CD4-positive, alpha-beta T cell treated with Interleukin-2 at 100 ng/mL for 4 hours (primary cell): ENCODE data around the gene GDF15.

Source experiments
- DNase-seq: peaks from one replicate; pipeline ENCODE4 v3.0.0-alpha.2; 2020; ENCODE audit warnings: low spot score

GDF15 gene

DNA sequence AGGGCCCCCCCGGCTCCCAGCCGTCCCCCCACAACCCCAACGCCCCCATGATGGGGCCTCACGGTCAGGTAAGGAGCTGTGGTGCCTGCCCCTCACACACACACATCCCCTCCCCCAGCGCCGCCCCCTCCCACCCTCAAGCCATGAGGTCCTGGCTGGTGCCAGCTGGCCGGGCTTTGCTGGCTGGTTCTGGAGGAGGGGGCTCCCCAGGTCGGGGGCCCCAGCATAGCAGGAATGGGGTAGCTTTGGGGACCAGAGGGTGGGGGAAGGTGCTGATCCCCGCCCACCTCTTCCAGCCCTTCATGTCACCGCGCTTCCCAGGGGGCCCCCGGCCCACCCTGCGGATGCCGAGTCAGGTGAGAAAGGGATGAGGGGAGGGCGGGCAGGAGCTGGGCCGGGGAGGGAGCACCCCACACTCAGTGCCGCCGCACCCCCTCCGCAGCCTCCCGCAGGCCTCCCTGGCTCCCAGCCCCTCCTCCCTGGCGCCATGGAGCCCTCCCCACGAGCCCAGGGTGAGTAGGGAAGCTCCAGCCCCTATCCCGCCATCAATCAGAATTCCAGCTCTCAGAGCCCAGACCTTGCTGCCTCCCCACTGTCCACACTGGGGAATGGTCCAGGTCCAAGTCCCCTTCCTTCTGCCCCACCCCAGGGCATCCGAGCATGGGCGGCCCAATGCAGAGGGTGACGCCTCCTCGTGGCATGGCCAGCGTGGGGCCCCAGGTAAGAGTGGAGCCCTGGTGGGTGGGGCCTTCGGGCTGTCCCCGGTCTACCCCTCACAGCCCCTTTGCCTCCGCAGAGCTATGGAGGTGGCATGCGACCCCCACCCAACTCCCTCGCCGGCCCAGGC lies 45.6 kb downstream of the GDF15 start:
- DNase-seq: no peak

DNA sequence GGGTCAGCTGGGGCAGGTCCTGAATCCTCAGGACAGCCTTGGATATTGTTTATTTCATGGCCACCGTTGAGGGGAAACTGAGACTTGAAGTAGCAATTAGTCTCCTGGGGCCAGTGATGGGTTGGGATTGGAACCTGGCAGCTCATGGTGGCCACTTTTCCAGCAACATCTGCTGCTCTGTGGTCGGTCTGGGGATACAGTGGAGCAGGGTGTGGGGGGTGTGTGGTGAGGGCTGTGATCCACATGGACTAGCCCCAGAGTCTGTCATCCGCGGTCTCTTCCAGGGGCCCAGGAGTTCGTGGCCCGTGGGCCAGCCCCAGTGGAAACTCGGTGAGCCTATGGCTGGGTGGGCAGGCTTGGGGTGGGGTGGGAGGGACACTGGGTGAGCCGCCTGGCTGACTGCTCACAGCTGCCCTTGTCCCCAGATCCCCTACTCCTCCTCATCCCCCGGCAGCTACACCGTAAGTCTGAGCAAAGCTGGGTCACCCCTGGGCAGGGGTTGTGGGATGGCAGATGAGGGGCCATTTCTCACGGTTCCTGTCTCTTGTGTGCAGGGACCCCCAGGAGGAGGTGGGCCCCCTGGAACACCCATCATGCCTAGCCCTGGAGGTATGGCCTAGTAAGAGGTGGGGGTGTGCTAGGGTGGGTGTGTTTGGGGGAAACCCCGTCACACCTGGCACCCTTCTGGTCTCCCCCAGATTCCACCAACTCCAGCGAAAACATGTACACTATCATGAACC lies 46.5 kb downstream of the GDF15 start:
- no peak for DNase-seq

DNA sequence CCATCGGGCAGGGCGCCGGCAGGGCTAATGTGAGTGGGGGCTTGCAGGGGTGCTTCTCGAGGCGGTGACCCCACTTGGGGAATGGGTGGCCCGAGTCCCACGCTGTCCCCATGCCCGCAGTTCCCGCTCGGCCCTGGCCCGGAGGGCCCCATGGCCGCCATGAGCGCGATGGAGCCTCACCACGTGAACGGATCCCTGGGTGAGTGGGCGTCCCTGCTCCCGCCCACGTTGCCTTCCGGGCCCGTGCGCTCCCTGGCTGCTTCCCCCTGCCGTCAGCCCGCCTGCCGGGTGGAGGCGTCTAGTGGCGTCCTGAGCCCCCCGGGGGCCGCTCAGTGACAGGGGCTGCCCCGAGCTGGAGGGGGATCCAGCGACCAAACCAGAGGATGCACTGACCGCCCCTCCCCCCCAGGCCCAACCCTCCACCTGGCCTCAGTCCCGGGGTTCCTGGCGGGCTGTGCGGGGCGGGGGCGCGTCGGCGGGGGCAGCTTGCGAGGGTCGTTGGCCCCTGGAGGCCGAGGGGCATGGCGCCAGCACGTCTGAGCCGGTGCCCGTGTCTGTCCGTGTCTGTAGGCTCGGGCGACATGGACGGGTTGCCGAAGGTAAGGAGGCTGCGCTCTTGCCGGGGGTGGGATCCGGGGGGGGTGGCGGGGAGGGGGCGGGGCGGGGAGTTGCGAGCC lies 47.2 kb downstream of the GDF15 start:
- DNase-seq: no peak

DNA sequence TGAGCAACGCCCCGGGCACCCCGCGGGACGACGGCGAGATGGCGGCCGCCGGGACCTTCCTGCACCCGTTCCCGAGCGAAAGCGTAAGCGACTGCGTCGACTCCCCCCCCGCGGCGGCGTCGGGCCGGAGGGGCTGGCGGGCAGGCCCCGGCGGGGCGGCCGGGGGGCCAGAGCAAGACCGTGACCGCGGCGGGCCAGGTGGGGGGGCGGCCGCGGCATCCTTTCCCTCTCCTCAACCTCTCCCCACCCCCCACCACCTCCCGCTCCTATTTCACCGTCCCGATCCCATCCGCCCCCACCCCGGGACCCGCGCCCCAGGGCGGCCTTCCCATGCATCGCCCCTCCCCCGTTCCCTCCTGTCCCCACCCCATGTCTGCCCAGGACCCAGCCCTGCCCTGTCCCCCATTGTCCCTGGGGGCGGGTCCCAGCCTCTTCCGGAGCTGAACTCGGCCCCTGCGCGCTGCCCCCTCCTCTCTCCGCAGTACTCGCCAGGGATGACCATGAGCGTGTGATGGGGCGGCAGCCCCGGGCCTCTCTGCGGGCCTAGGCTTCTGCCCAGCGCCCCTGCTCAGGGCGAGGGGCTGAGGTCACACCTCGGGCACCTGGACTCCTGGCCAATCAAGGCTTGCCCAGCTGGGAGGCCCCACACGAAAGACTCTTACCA lies 47.9 kb downstream of the GDF15 start:
- no peak for DNase-seq

DNA sequence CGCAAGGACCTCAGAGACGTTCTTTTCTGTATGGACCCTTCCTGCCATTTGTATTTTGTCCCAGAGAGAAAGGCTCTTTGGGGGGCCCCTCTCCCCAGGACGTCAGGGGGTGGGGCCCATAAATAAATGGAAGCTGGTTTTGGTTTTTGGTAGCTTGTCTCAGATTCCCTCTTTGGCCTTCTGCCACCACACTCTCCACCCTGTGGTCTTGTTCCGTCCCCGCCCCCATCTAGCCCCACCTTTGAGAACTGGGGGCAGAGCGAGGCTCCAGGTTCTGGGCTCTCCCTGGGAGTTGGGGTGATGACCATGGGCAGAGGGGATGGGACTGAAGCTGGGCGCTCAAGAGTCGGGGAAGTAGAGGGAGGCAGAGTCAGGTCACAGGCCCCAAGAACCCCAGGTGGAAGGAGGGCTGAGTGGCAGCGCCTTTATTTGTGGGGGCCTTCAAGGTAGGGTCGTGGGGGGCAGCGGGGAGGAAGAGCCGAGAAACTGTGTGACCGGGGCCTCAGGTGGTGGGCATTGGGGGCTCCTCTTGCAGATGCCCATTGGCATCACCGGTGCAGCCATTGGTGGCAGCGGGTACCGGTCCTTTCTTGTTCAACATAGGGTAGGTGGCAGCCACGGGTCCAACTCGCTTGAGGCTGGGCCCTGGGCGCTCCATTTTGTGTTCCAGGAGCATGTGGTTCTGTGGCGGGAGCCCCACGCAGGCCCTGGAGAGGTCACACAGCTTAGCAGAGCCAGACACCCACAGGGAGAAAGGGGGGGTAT lies 48.6 kb downstream of the GDF15 start:
- no peak for DNase-seq

DNA sequence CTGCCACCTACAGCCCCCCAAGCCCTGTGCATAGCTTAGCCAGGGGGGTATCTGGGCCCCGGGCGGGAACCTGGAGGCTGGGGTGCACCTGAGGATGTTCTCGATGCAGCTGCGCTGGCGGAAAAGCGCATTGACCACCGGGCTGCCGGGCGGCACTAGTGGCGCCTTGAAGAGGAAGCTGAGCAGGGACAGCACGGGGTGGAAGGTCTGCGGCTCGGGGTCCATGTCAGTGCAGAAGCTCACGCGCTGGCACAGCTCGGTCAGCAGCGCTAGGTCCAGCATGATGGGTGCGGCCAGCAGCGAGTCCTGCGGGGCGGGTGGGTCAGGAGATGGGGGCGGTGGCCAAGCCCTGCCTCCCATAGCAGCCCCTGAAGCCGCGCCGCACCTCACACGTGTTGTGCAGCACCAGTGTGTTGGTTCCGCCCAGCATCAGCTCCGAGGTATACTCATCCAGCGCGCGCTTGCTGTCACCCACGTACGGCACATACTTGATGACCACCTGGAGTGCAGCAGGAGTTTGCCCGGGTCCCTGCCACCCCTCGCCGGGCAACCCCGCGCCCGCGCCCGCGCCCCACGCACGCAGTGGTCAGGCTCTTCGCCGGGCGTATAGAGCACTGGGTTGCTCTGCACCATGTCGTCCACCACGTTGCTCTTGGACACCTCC lies 49.4 kb downstream of the GDF15 start:
- DNase-seq: no peak

DNA sequence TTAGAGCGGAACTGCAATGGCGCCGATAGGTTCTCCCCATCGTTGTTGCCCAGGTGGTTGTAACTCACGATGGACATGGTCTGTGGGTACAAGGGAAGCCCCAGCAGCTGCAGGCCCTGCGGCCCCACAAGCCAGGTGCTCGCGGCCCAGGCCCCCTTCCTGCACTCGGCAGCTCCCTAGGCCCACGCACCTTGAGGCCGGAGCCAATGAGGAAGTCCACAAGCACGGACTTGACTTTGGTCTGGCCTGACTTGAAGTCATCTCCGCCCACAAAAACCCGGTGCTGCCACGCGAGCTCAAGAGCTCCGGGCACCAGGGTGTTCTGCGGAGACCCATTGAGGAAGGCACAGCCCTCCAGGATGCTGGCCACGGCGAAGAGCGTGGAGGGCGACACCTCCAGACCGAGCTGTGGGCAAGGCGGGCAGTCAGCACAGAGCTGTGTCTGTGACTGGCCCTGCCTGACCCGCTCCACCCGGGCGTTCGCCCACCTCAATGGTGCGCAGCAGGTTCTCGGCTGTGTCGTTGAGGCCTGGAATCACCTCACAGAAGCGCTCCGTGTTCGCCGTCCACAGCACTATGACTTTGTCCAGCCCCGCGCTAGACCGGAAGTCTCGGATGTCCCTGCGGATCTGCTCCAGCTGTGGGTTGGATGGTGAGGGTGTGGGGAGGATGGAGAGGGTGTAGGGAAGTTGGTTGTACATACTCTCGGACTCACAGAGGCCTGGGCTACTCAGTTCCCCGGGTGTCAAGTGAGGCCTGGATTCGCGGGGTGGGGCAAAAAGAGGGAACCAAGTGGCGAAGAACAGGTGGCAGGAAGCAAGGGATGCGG lies 50.1 kb downstream of the GDF15 start:
- no peak for DNase-seq

DNA sequence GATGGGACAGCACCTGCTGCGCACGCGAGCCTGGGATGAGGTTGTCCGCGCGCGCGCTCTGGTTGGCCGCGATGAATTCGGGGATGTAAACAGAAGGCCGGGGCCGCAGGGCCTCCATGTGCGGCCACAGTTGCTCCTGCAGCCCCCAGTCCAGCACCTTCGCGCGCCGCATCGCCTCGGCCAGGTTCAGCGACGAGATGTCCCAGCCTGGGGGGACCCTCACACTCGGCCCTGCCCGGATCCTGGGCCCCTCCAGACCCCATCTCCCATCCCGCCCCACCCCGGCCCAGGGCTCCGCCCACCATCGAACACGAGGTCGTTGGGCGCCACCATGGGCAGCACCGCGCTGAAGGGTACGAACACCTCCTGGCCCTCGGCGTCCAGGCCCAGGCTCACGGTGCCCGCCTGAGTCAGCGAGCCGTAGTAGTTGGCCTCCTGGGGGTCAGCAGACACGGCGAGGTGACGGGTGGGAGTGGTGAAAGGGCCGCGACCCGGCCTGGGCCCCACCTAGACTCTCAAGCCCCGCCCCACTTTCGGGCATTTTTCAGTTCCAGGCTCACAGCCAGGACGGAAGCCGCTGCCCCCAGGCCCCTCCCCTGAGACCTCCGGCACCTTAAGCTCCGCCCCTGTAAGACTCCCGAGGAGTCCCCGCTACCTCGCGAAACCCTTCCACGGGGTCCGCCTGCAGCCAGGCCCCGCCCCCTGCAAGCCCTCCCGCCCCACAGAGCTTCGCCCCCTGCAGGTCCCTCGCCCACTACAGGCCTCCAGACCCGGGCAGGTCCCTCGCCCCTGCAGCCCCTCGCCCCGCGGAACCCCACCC lies 50.9 kb downstream of the GDF15 start:
- DNase-seq: peak; percentile 80

DNA sequence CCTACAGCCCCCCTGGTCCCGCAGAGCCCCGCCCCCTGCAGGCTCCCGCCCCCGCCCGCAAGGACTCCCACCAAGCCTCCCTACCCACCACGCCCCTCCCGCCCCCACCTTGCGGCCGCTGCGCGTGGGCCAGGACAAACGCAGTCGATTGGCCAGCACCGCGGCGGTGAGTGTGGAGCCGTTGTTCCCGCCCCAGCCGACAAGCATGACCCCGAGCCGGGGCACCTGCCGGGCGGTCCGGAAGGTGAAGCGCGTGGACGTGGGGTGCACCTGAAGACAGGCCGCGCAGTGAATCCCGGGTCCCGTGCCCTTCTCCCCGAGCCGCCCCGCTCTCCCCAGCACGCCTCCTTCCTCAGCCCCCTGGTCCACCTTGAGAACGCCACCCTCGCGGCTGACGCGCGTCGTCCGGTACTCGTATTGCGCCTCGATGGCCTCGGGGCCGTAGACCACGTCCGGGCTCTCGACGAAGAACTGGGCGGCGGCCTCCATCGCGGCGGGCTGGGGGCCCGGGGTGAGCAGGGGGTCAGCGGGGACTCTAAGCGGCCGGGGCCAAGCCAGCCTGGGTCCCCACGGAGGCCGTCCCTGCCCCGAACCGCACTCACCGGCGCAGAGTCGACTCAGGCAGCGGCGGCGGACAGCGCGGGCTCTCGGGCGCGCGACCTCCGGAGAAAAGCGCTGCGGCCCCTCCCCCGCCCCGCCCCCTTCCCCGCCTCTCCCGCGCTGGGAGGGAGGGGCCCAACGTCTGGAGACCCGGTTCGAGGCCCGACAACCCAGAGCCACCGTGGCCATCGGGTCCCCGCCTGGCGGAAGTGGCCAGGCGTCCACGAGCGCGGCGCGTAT lies 51.8 kb downstream of the GDF15 start, which contains the start of gene ISYNA1:
ISYNA1 (minus strand) TSS at position 643 of the 840 bp plus-strand sequence; CDS start at position 489, 154 bp downstream.
- DNase-seq: peak; percentile 43

DNA sequence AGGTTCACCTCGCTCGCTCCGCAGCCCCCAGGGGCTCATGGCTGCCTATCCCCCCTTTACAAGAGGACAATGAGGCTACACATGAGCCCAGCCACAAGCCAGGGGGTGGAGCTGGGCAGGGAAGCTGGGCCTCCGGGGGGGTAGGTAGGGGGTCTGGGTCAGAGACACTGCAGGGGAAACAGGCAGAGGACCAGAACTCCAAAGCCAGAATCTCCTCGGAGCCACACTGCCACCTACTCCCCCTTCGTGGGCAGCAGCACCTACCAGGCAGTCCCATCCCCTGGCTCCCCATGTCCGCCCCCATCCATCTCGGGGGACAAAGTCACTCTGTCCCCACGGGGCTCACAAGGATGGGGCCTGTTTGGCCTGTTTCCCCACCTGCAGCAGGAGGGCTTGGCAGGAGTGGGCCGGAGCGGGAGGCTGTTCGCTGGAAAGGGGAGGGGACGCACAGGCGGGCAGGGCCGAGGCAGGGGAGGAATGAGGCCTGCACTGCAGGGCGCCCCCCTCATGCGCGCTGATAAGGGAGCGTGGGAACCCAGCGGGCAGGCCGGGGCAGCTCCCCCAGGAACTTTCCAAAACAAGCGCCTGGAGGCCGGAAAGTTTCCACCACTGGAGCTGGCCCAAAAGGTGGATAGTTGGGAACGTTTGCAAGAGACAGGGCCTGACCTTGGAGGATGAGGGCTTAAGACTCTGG lies 52.5 kb downstream of the GDF15 start:
- DNase-seq: no peak
